Esophagus squamous epithelium (tissue), 5 donors: ENCODE data around the gene MGARP. TPM values are rescaled to one million over a fixed set of nuclear protein-coding genes. Genes with fewer than 3 reads are reported as not detected.

Source experiments
- DNase-seq: peaks from one replicate; lab custom pipeline; 2025; lab: John Stamatoyannopoulos, UW
- H3K27ac ChIP-seq, 4 donors: fragments of 200-600 bp; sonication (generic); one replicate each; pipeline ENCODE4 v1.5.1; 2016 to 2019; ENCODE audit warnings: mild to moderate bottlenecking in 1 of 4
- H3K27me3 ChIP-seq, 4 donors: fragments of 200-600 bp; sonication (generic); 1 replicate in 3 of 4; 2 replicates in 1 of 4; pipeline versions ENCODE4 v1.5.1 to v1.6.0; 2017 to 2021; ENCODE audit warnings: antibody characterized with exemption in 1 of 4
- H3K36me3 ChIP-seq, 3 donors: fragments of 200-600 bp; sonication (generic); one replicate each; pipeline ENCODE4 v1.5.1; 2016 to 2019
- H3K4me1 ChIP-seq, 3 donors: fragments of 200-600 bp; sonication (generic); one replicate each; pipeline ENCODE4 v1.5.1; 2017 to 2019
- H3K4me3 ChIP-seq, 4 donors: fragments of 200-600 bp; sonication (generic); 1 replicate in 3 of 4; 2 replicates in 1 of 4; pipeline ENCODE4 v1.5.1; 2016 to 2019; ENCODE audit warnings: mild to moderate bottlenecking in 2 of 4, moderate library complexity in 1 of 4
- H3K9me3 ChIP-seq, 3 donors: fragments of 200-600 bp; sonication (generic); one replicate each; pipeline ENCODE4 v1.5.1; 2016 to 2019
- POLR2A ChIP-seq, 4 donors: fragments of 450-650 bp; IDR thresholded peaks; one replicate each; pipeline ENCODE4 v1.6.1; 2017; ENCODE audit warnings: antibody characterized with exemption in 4 of 4, mild to moderate bottlenecking in 4 of 4, moderate library complexity in 3 of 4
- WGBS, 2 donors: methylation state at CpG; one replicate each; pipeline ENCODE4 v1.1.5; 2018; 5-methylcytosine and 5-hydroxymethylcytosine counted together
- intact Hi-C: fragments of 100-400 bp; cut with DNase I; formaldehyde crosslinking; loops from one replicate; pipeline ENCODE4 v1.15.0; 2022
- total RNA-seq, 4 donors: library from RNA; depleted of rRNA; stranded (reverse); fragments of >200 nt; gene quantifications; one replicate each; pipeline ENCODE4 v1.1.0, GENCODE V29; 2016
- TF ChIP-seq, protein P1 (sequence below), 6 experiments: fragments of 450-650 bp in 4 of 6; fragments of 200-600 bp in 2 of 6; sonication (generic) in 2 of 6; IDR thresholded peaks; one replicate each; pipeline ENCODE4 v1.5.1; 2016 to 2019; ENCODE audit warnings: antibody characterized with exemption in 6 of 6, mild to moderate bottlenecking in 4 of 6, moderate library complexity in 4 of 6
- donor health status: DM: yes; HTN: yes; CAD: no.

MGARP gene
- total RNA-seq, 4 donors from 2014 or later: 0.38 TPM; not detected in 3

DNA sequence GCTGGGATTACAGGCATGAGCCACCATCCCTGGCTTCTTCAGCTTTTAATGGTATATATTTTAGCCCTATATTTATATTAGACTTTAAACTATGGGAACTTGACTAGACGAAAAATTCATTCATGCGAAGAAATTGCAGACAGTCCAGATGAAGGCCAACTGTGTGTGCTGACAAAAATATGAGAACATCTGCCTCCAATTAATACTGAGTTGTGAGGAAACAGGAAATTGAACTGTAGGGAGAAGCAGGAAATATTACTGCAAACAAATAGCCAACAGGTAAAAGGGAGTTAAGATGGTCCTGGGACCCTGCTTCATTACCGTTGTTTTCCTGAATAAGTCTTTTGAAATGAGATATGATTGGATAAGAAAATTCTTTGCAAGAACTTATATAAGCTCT, 26.3 kb downstream of the MGARP start:
- Histone ChIP-seq H3K36me3 (no peaks in the 10 kb centered on the region), H3K27me3 (no peaks in the 10 kb centered on the region), H3K4me3 (no peak overlapping the region), H3K9me3 (no peaks in the 10 kb centered on the region), H3K4me1 (no peaks in the 10 kb centered on the region), H3K27ac (no peak overlapping the region)
- DNase-seq: no peak
- intact Hi-C loops: no loop called here
- TF ChIP-seq, protein P1, sequence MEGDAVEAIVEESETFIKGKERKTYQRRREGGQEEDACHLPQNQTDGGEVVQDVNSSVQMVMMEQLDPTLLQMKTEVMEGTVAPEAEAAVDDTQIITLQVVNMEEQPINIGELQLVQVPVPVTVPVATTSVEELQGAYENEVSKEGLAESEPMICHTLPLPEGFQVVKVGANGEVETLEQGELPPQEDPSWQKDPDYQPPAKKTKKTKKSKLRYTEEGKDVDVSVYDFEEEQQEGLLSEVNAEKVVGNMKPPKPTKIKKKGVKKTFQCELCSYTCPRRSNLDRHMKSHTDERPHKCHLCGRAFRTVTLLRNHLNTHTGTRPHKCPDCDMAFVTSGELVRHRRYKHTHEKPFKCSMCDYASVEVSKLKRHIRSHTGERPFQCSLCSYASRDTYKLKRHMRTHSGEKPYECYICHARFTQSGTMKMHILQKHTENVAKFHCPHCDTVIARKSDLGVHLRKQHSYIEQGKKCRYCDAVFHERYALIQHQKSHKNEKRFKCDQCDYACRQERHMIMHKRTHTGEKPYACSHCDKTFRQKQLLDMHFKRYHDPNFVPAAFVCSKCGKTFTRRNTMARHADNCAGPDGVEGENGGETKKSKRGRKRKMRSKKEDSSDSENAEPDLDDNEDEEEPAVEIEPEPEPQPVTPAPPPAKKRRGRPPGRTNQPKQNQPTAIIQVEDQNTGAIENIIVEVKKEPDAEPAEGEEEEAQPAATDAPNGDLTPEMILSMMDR (IDR thresholded peaks at IDR 0.05): no peak
- TF ChIP-seq POLR2A (IDR thresholded peaks at IDR 0.05): no peak
- 84 to 88% methylated on average over 3 of the region's 3 CpGs for WGBS, 2 donors

DNA sequence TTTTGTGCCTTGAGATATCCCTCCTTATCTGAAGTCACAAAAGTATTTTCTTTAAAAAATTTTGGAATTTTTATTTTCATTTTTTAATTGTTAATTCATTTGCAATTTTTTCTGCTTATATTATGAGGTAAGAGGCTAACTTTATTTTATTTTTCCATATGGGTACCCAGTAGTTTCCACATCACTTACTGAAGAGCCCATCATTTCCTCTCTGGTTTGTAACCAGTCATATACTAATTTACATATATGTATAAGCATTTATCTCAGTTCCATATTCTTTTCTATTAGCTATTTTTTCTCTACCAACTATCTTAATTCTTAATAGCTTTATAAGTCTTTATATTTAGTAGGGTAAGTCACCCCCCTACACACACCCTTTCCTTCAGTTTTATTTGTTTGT, 27.0 kb downstream of the MGARP start:
- Histone ChIP-seq H3K4me1 (no peaks in the 10 kb centered on the region), H3K9me3 (no peaks in the 10 kb centered on the region), H3K27me3 (no peaks in the 10 kb centered on the region), H3K27ac (no peak overlapping the region), H3K36me3 (no peaks in the 10 kb centered on the region), H3K4me3 (no peak overlapping the region)
- no peak for DNase-seq
- TF ChIP-seq, protein P1 (IDR thresholded peaks at IDR 0.05): no peak
- TF ChIP-seq POLR2A (IDR thresholded peaks at IDR 0.05): no peak
- intact Hi-C loops: no loop called here

DNA sequence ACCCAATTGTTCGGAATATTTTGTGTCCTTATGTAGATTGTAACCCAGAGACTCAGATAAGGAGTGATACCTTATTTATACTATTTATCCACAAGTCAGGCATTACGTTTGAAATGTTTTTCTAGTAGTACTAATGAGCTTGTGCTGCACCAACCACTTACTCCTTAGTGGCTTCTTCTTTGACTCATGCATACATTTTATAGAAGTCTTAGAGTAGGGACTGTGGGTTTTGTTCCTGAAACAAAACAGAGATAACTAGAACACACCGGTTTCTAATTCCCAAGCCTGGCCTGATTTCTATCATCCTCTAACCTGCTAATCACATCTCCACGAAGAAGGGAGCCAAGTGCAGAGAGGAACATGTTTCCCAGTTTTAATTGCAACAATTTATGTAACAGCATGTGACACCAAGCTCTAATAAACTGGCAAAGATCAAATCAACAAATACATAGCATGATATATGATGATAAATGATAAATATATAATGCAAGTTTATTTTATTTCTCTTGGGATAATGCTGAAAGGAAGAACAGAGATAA, 32.3 kb downstream of the MGARP start:
- WGBS, 2 donors: 69 to 79% methylated on average over 4 of the region's 4 CpGs
- Histone ChIP-seq H3K27me3 (no peaks in the 10 kb centered on the region), H3K36me3 (no peaks in the 10 kb centered on the region), H3K4me3 (no peak overlapping the region), H3K9me3 (no peaks in the 10 kb centered on the region), H3K27ac (no peak overlapping the region), H3K4me1 (peaks cover 2 to 16% (median 4%) of the 10 kb centered on the region in 3 donors)
- no peak for DNase-seq
- intact Hi-C loops: no loop called here
- TF ChIP-seq, protein P1 (IDR thresholded peaks at IDR 0.05): no peak
- TF ChIP-seq POLR2A (IDR thresholded peaks at IDR 0.05): no peak

DNA sequence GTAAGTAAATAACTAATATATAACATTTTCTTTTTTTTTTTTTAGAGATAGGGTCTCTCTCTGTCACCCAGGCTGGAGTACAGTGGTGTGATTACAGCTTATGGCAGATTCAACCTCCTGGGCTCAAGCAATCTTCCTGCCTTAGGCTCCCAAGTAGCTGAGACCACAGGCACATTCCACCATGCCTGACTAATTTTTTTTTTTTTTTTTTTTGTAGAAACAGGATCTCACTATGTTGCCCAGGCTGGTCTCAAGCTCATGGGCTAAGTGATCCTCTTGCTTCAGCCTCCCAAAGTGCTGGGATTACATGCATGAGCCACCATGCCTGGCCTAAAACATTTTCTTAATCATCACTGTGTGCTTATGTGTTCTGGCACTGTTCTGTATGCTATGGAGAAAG, 32.8 kb downstream of the MGARP start:
- intact Hi-C loops: no loop called here
- no peak for DNase-seq
- no peaks in the 10 kb centered on the region for H3K36me3 ChIP-seq

DNA sequence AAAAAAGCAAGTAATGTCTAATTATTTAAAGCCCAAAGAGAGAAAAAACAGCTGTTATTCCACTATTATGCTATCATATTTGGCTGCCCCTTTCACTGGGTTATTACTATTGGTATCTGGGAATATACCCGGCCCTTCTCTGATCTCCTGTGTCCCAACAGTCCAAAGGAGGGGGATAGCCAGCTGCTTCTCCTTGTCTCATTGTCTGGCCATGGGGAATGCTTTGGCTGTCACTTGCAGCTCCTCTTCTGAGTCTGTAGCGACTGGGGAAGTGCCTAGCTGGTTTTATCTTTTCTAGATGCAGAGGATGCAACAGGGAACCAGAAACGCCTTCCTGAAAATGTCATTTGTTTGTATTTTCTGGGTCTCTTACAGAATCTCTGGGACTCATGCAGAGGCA, 33.9 kb downstream of the MGARP start:
- Histone ChIP-seq H3K36me3 (no peaks in the 10 kb centered on the region), H3K27ac (no peak overlapping the region), H3K4me1 (peaks cover 2 to 22% (median 4%) of the 10 kb centered on the region in 3 donors), H3K4me3 (no peak overlapping the region), H3K27me3 (no peaks in the 10 kb centered on the region), H3K9me3 (no peaks in the 10 kb centered on the region)
- no peak for TF ChIP-seq POLR2A (IDR thresholded peaks at IDR 0.05)
- TF ChIP-seq, protein P1 (IDR thresholded peaks at IDR 0.05): no peak
- DNase-seq: no peak
- intact Hi-C loops: no loop called here
- WGBS, 2 donors: 79% methylated on average over 3 of the region's 3 CpGs

More for the DNA sequence above, 32.8 kb downstream of the MGARP start:
- no peak for TF ChIP-seq POLR2A (IDR thresholded peaks at IDR 0.05)
- TF ChIP-seq, protein P1 (IDR thresholded peaks at IDR 0.05): no peak
- Histone ChIP-seq H3K27ac (no peak overlapping the region), H3K9me3 (no peaks in the 10 kb centered on the region), H3K4me1 (peaks cover 2 to 22% (median 4%) of the 10 kb centered on the region in 3 donors), H3K4me3 (no peak overlapping the region), H3K27me3 (no peaks in the 10 kb centered on the region)
